ENCODE measurements around the gene HAUS3. TPM values are rescaled to one million over a fixed set of nuclear protein-coding genes. Genes with fewer than 3 reads are reported as not detected.

HAUS3 gene
- total RNA-seq, 1 experiment from 2014 or later, result 17.3 TPM

DNA sequence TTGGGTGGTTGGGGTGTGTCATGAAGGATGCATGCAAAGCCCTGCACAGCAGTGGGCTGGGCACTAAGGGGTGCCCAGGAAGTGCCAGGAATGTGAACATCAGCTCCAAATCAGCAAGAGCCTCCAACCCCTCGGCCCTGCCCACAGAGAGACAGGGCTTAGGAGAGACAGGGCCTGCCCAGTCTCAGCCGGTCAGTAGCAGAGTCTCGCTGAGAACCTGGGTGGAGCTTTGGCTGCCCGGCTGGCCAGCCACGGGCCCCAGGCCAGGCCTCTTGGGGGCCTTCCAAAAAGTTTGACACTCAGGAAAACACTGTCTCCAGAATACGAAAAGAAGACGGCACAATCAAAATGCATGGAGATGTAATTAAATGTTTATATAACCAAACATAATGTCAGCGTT is 24.3 kb upstream of the HAUS3 start:
- CTCF ChIA-PET, result no interaction called here
- RAD21 ChIA-PET (ENCODE audit: low non-redundant PET in 1 of 2, low total read pairs in 2 of 2, uncharacterized antibody in 2 of 2, unreplicated experiment in 2 of 2), result no interaction called here
- Histone ChIP-seq H4K20me1 (ENCODE audit: insufficient read depth) (no peaks in the 10 kb centered on the region), H2AFZ (ENCODE audit: low read depth, low read length, poor library complexity, severe bottlenecking) (no peak overlapping the region), H3K27me3 (ENCODE audit: insufficient read depth, low read length) (no peaks in the 10 kb centered on the region), H3K27ac (ENCODE audit: low read depth, low read length) (no peak overlapping the region), H3K36me3 (ENCODE audit: control insufficient read depth in 1 of 2, insufficient read depth in 2 of 2, low read length in 2 of 2) (no peaks in the 10 kb centered on the region), H3K9me2 (ENCODE audit: insufficient read depth) (no peaks in the 10 kb centered on the region), H3K9me3 (ENCODE audit: control insufficient read depth in 1 of 2, insufficient read depth in 1 of 2, low read depth in 1 of 2, low read length in 2 of 2) (no peaks in the 10 kb centered on the region), H3K4me2 (ENCODE audit: low read length) (no peak overlapping the region), H3K79me2 (ENCODE audit: insufficient read depth, low read length) (no peaks in the 10 kb centered on the region), H3K9ac (ENCODE audit: low read length) (no peak overlapping the region), H3K4me3 (replicated peaks in 1 of 2; ENCODE audit: low read depth in 1 of 2, low read length in 2 of 2) (no peak overlapping the region), H3K4me1 (ENCODE audit: control insufficient read depth in 1 of 2, insufficient read depth in 2 of 2, low read length in 2 of 2) (peaks cover 4 to 6% of the 10 kb centered on the region in 2 experiments; a peak in 2 of 4 replicates)
- intact Hi-C loops (cut with micrococcal nuclease), result no loop called here
- BruUV-seq (replicated peaks), result no TSS peak
- no peak for DNase-seq (ENCODE audit: low read depth, low spot score)
- no peak for ATAC-seq
- no peak for TF ChIP-seq SIN3A (IDR thresholded peaks at IDR 0.05; ENCODE audit: low read depth)
- TF ChIP-seq, protein P1, sequence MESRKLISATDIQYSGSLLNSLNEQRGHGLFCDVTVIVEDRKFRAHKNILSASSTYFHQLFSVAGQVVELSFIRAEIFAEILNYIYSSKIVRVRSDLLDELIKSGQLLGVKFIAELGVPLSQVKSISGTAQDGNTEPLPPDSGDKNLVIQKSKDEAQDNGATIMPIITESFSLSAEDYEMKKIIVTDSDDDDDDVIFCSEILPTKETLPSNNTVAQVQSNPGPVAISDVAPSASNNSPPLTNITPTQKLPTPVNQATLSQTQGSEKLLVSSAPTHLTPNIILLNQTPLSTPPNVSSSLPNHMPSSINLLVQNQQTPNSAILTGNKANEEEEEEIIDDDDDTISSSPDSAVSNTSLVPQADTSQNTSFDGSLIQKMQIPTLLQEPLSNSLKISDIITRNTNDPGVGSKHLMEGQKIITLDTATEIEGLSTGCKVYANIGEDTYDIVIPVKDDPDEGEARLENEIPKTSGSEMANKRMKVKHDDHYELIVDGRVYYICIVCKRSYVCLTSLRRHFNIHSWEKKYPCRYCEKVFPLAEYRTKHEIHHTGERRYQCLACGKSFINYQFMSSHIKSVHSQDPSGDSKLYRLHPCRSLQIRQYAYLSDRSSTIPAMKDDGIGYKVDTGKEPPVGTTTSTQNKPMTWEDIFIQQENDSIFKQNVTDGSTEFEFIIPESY (IDR thresholded peaks at IDR 0.05; ENCODE audit: extremely low read depth, insufficient replicate concordance, low read length), result no peak
- no peak for TF ChIP-seq TCF7L2 (IDR thresholded peaks at IDR 0.05; ENCODE audit: borderline replicate concordance, extremely low read depth, insufficient read depth, insufficient read length)
- no peak for TF ChIP-seq RAD21 (IDR thresholded peaks at IDR 0.05; ENCODE audit: low read depth)
- TF ChIP-seq CBX3 (IDR thresholded peaks at IDR 0.05; ENCODE audit: low read depth), result no peak
- no peak for TF ChIP-seq POLR2AphosphoS5 (IDR thresholded peaks at IDR 0.05; ENCODE audit: low read depth, low read length)
- TF ChIP-seq POLR2A (IDR thresholded peaks at IDR 0.05; ENCODE audit: borderline replicate concordance, extremely low read depth, insufficient read depth, insufficient read length), result no peak
- no peak for TF ChIP-seq EZH2 (IDR thresholded peaks at IDR 0.05)
- no peak for TF ChIP-seq ZFX (IDR thresholded peaks at IDR 0.05)
- TF ChIP-seq JUND (IDR thresholded peaks at IDR 0.05), result no peak
- TF ChIP-seq, protein P2, sequence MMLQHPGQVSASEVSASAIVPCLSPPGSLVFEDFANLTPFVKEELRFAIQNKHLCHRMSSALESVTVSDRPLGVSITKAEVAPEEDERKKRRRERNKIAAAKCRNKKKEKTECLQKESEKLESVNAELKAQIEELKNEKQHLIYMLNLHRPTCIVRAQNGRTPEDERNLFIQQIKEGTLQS (IDR thresholded peaks at IDR 0.05), result no peak
- no peak for TF ChIP-seq CEBPB (IDR thresholded peaks at IDR 0.05; ENCODE audit: low read depth)
- TF ChIP-seq, protein P3, sequence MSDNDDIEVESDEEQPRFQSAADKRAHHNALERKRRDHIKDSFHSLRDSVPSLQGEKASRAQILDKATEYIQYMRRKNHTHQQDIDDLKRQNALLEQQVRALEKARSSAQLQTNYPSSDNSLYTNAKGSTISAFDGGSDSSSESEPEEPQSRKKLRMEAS (IDR thresholded peaks at IDR 0.05), result no peak
- no peak for TF ChIP-seq EZH2phosphoT487 (IDR thresholded peaks at IDR 0.05; ENCODE audit: borderline replicate concordance)
- no peak for TF ChIP-seq FOSL1 (IDR thresholded peaks at IDR 0.05; ENCODE audit: low read depth)
- TF ChIP-seq EGR1 (IDR thresholded peaks at IDR 0.05; ENCODE audit: low read depth), result no peak
- POLR2A ChIA-PET, result no interaction called here
